MCF 10A (cell line): ENCODE measurements around the gene ARHGAP15. TPM values are rescaled to one million over a fixed set of nuclear protein-coding genes. Genes with fewer than 3 reads are reported as not detected.

ENCODE experiments used
- BruUV-seq: library from RNA; stranded (reverse); fragments of 400-500 nt; replicated peaks from 2 replicates; lab custom pipeline; 2021; lab: Mats Ljungman, UMichigan
- CTCF ChIA-PET: fragments of 300-600 bp; sonication (Branson Sonifier 250); formaldehyde crosslinking; extraction: SDS; loops from one replicate; lab custom pipeline; 2021; ENCODE audit warnings: antibody characterized with exemption, inconsistent platforms; lab: Yijun Ruan, JAX
- POLR2A ChIA-PET: fragments of 300-600, 350-650 bp; sonication (Branson Sonifier 250); formaldehyde crosslinking; extraction: SDS; loops from one replicate; lab custom pipeline; 2020; ENCODE audit warnings: antibody characterized with exemption, inconsistent platforms; lab: Yijun Ruan, JAX
- DNase-seq: peaks from one replicate; pipeline ENCODE4 v3.0.0-alpha.2; 2018; ENCODE audit not compliant: unreplicated experiment
- H3K27ac Mint-ChIP-seq: one replicate; pipeline ENCODE4 v1.8.0; 2022; ENCODE audit warnings: mild to moderate bottlenecking, low read depth, mixed read lengths; ENCODE audit not compliant: unreplicated experiment
- H3K27me3 Mint-ChIP-seq: one replicate; pipeline ENCODE4 v1.8.0; 2022; ENCODE audit warnings: mixed read lengths; ENCODE audit not compliant: insufficient read depth, unreplicated experiment
- H3K36me3 Mint-ChIP-seq: one replicate; pipeline ENCODE4 v1.8.0; 2022; ENCODE audit warnings: mild to moderate bottlenecking, moderate library complexity, mixed read lengths; ENCODE audit not compliant: insufficient read depth, unreplicated experiment
- H3K4me1 Mint-ChIP-seq: one replicate; pipeline ENCODE4 v1.8.0; 2022; ENCODE audit warnings: mixed read lengths; ENCODE audit not compliant: insufficient read depth, unreplicated experiment
- H3K4me3 Mint-ChIP-seq: one replicate; pipeline ENCODE4 v1.8.0; 2022; ENCODE audit warnings: mild to moderate bottlenecking, moderate library complexity, mixed read lengths; ENCODE audit not compliant: unreplicated experiment
- H3K9me3 Mint-ChIP-seq: one replicate; pipeline ENCODE4 v1.8.0; 2022; ENCODE audit warnings: mixed read lengths; ENCODE audit not compliant: unreplicated experiment
- CTCF ChIP-seq: fragments of 200-600 bp; IDR thresholded peaks from one replicate; pipeline ENCODE4 v1.8.0; 2022; ENCODE audit warnings: antibody characterized with exemption, mild to moderate bottlenecking; ENCODE audit not compliant: unreplicated experiment
- intact Hi-C: fragments of 100-400 bp; cut with micrococcal nuclease; formaldehyde crosslinking; loops from 2 replicates; pipeline ENCODE4 v1.14.1; 2022
- total RNA-seq: library from RNA; stranded (reverse); gene quantifications from 2 replicates; pipeline ENCODE4 v1.2.3, GENCODE V29; 2022

ARHGAP15 gene
- total RNA-seq, 1 experiment from 2014 or later: not detected

- CTCF ChIA-PET: no interaction called here
- intact Hi-C loops: no loop called here
- Mint-ChIP-seq H3K27ac (no peak overlapping the region), H3K27me3 (no peaks in the 10 kb centered on the region), H3K36me3 (peaks cover 4% of the 10 kb centered on the region), H3K4me1 (peaks cover 6% of the 10 kb centered on the region), H3K9me3 (no peaks in the 10 kb centered on the region), H3K4me3 (no peak overlapping the region)
- no TSS peak for BruUV-seq
- POLR2A ChIA-PET: no interaction called here
- no peak for DNase-seq
- no peak for TF ChIP-seq CTCF
Measured at GRCh38 chr2:143344780-143345179, 215.6 kb downstream of the ARHGAP15 start.

GRCh38 chr2:143345887-143346787, 216.9 kb downstream of the ARHGAP15 start:
- peaks cover 6% of the 10 kb centered on the region for H3K4me1 Mint-ChIP-seq
- POLR2A ChIA-PET: interaction anchor here (0.6 kb wide), 1 partner anchor 26 kb away, joined by 3 read pairs; no protein-coding TSS in a partner anchor
- no peak for TF ChIP-seq CTCF
- intact Hi-C loops: no loop called here
- peaks cover 4% of the 10 kb centered on the region for H3K36me3 Mint-ChIP-seq
- no peak overlapping the region for H3K4me3 Mint-ChIP-seq
- no peaks in the 10 kb centered on the region for H3K9me3 Mint-ChIP-seq
- CTCF ChIA-PET: no interaction called here
- no peak overlapping the region for H3K27ac Mint-ChIP-seq
- H3K27me3 Mint-ChIP-seq: no peaks in the 10 kb centered on the region
- peak; percentile 16 for DNase-seq
- BruUV-seq: no TSS peak

- CTCF ChIA-PET: interaction anchor here (0.6 to 0.8 kb wide), 2 partner anchors 9 to 948 kb away, joined by 3 read pairs; no protein-coding TSS in a partner anchor
- TF ChIP-seq CTCF: no peak
- Mint-ChIP-seq H3K4me3 (no peak overlapping the region), H3K4me1 (peaks cover 6% of the 10 kb centered on the region), H3K27ac (no peak overlapping the region), H3K27me3 (no peaks in the 10 kb centered on the region), H3K9me3 (no peaks in the 10 kb centered on the region), H3K36me3 (peaks cover 4% of the 10 kb centered on the region)
- BruUV-seq: no TSS peak
- DNase-seq: no peak
- intact Hi-C loops: no loop called here
- POLR2A ChIA-PET: interaction anchor here (0.6 kb wide), 1 partner anchor 45 kb away, joined by 3 read pairs; no protein-coding TSS in a partner anchor
Measured at GRCh38 chr2:143347271-143347695, 218.1 kb downstream of the ARHGAP15 start.

GRCh38 chr2:143347901-143348414, 218.7 kb downstream of the ARHGAP15 start:
- BruUV-seq: no TSS peak
- no peaks in the 10 kb centered on the region for H3K27me3 Mint-ChIP-seq
- intact Hi-C loops: no loop called here
- H3K4me1 Mint-ChIP-seq: peaks cover 6% of the 10 kb centered on the region
- ChIA-PET CTCF (no interaction called here), POLR2A (interaction anchor here (0.6 kb wide), 1 partner anchor 44 kb away, joined by 3 read pairs; no protein-coding TSS in a partner anchor)
- TF ChIP-seq CTCF: no peak
- no peak for DNase-seq
- no peaks in the 10 kb centered on the region for H3K9me3 Mint-ChIP-seq
- H3K27ac Mint-ChIP-seq: no peak overlapping the region
- peaks cover 4% of the 10 kb centered on the region for H3K36me3 Mint-ChIP-seq
- no peak overlapping the region for H3K4me3 Mint-ChIP-seq
